HG02870 (cell line): ENCODE data around the gene NPAT.
"Not testable (repeated sequence)": the region's sequence is repeated elsewhere in the genome, so short reads cannot be mapped to it uniquely, and the experiment has no call there.

Source experiments
- ATAC-seq: cut with Tn5 transposase; IDR thresholded peaks from one replicate; pipeline ENCODE4 v1.9.1; 2021; ENCODE audit warnings: mild to moderate bottlenecking, moderate library complexity; ENCODE audit not compliant: unreplicated experiment

Gene NPAT

DNA sequence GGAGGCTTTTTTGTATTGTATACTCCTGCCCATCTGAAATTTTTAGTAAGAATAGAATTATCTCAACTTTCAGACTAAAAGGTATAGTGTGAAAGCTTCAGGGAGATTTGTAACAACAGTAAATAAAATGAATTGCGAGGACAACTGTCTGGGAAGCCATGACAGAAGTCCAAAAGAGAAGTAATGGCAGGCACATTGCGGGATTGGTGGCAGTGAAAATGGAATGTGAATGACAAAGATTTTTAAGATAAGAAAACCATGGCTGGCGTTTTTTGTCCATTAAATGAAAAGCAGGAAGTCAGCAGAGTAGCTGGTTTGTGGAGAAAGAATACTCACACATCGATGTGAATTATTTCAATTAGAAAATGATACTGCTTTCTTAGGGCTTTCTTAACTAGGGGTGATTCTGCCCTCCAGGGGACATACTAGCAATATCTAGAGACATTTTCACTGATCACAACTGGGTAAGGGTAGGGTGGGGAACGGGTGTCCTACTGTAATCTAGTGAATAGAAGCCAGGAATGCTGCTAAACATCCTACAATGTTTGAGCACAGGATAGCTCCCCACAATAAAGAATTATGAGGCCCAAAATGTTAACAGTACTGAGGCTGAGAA lies 1.6 kb downstream of the NPAT start:
- ATAC-seq: no peak

DNA sequence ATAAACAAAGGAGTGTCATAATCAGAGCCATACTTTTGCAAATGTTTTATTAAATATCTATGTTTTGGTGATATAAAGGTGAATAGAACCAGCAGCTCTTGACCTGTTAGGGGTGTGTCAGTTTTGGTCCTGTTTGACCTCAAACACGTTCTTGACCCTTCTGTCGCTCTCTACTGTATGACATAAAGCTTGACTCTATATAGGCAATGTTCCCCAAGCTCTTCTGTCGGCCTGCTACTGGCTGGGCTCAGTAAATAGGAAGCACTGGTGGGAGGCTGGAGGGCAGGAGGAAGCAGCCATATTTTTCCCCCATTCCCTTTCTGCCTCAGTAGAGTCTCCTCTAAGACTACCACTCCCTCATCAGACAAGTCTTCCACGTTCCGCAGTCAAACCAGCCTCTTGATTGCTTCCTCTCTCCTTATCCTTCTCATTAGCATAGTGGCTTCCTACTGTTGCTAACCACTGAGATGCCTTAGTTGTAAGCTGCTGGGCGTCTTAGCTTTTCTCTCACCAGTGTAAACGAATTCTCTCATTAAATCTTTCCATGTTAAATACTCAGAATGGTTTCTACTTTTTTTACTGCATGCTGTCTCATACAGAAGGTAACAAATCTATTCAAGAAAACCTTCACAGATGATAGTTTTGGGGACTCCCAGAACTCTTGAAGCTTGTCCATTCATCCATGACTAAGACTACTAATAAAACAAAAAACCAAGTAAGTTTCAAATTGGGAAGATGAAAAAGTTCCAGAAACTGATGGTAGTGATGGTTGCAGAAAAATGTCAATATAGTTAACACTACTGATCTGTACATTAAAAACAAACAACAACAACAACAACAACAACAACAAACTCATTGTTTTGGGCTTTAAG lies 3.3 kb downstream of the NPAT start:
- ATAC-seq: no peak

DNA sequence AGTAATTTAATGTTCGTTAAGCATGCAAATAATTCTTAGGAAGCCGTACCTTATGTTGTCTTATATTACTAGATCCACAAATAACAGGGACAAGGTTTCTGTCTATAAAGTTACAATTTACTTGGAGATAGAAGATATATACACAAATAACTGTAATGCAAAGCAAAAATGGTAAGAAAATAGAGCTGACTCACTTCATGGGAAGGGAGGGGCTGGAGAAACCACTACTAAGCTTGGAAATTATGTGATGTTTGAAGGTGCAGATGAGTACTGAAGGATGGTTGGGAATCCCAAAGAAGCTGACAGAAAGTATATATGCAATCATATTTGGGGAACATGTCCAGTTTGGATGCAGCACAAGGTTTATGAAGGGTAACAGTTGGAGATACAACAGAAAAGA lies 4.0 kb downstream of the NPAT start:
- no peak for ATAC-seq

GRCh38 chr11:108216988-108217387 lies 5.5 kb downstream of the NPAT start:
- no peak for ATAC-seq

DNA sequence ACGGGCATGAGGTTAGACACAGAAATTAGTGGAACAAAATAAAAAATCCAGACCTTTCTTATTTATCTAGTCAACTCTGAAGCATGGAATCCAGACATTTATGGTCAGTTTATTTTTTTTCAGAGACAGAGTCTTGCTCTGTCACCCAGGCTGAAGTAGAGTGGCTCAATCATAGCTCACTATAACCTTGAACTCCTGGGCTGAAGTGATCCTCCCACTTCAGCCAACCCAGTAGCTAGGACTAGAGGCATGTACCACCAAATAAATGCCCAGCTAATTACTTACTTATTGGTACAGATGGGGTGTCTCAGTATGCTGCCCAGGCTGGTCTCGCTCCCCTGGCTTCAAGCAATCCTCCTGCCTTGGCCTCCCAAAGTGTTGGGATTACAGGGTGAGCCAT lies 8.7 kb downstream of the NPAT start:
- no peak for ATAC-seq

GRCh38 chr11:108210441-108210840 lies 12.0 kb downstream of the NPAT start:
- ATAC-seq: no peak

GRCh38 chr11:108207683-108208060 lies 14.8 kb downstream of the NPAT start:
- ATAC-seq: no peak

DNA sequence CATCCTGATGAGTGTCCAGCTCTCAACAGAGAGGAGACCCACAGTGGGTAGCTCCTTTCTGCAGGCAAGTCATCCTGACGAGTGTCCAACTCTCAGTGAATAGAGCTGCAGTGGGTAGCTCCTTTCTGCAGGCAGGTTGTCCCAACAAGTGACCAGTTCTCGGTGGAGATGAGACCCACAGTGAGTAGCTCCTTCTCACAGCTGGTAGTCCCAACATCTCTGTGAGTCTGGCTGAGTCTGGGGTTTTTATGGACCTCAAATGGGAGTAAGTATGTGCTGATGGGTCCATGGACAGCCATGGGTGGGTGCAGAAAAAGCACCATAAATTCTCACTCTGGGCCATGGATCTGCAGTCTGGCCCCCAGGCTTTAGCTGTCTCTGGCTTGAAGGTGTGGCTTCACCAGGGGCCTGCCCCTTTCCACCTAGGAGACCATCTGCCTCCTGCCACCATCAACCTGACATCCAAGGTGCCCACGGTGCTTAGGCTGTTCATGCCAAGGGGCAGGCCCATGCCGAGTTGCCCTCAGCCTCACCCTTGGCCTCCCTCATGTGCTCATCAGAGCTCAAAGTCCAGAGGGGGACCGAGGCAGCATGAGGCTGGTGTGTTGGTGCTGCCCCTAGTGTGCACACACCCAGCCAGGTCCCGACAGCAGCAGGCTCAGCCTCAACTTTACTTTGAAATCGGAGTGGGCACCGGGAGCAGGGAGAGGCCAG lies 15.3 kb downstream of the NPAT start:
- ATAC-seq: no peak

DNA sequence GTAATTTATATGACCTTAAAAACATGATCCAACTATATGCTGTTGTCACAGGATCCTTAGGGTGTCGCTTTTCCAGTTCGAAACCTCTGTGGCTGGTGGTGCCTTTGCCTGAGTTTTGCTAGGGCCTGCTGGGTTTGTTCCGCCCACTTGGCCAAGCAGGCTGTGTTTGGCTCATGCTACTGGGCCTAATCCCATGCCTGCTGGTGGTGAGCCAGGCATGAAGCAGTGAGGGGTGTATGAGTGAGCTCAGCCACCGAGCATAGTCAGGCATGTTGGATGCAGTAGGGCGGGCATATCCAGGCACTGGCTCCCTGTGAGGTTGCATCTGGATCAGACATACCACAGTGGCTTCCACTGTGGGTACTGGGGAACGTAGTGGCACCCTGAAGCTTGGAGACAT lies 16.3 kb downstream of the NPAT start:
- ATAC-seq: no peak

GRCh38 chr11:108204929-108205499 lies 17.4 kb downstream of the NPAT start:
- ATAC-seq: no peak

DNA sequence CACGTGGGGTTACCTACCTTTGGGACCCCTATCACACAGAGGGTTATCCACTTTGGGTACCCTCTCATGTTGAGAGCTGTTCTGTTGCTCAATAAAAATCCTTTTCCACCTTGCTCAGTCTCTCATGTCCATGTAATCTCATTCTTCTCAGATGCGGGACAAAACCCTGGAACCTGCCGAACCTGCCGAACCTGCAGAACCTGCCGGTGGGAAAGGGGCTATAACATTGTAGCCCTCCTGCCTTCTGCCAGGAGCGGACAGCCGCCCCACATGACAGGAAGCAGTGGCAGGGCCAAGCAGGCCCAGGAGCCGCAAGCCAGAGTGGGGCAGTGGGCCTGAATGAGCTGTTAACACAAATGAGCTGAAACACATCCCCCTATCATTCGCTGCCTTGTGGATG lies 18.1 kb downstream of the NPAT start:
- no peak for ATAC-seq

GRCh38 chr11:108203075-108203474 lies 19.4 kb downstream of the NPAT start:
- no peak for ATAC-seq

DNA sequence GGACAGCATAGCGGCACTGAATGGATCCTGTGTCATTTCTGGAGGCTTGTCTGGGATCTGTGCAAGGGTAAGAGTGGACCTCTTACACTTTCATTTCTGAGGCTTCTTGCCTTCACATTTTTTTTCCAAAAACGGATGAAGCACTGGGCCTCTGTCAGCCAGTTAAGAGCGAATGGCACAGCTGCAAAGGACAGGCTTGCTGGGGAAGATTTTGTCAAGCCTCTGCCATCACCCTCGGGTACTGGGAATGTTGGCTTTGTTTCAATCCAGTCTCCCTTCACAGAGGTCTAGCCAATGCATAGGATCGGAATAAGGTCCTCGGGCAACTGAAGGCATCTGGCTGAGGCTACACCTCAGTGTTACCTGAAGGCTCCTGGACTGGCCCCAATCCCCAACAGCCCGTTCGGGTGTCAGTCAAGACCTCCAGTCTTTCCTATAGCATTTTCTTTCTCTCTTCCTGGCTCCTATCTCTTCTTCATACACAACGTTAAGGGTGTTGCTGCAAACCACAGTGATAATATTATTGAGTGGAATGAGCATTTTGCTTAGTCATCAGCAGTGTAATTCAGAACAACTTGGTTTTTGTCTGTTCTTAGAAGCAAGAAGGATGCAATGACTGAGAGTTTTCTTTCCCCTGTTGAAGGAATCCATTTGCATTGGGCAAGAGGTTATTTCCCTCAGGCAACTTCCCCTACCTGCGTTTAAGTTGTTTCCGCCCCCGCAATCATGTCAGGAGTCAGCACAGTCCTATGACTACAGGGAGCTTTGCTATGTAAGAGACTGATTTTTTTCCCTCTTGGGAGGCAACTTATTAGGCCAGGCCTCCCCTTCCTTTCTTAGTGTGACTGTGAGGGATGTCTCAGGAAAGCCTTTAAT lies 22.8 kb downstream of the NPAT start:
- peak; percentile 84 for ATAC-seq

- ATAC-seq: no peak
These were observed 23.6 kb downstream of the NPAT start for GRCh38 chr11:108198833-108199232.

DNA sequence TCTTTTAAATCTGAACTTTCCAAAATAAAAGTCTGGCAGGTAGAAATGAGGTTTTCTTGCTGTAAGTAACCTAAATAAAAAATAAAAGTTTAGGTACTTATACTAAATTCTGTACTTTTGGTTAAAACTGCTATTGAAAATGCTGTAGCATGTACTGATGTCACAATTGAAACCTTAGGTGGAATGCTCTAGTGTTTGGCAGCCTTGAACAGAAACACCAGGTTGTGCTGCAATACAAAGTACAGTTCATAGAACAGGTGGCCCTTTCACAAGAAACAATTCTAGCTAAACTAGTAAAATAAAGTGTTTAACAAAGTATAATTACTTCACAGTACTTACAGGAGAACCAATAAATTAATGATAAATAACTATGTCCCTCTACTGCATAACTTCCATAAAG lies 25.1 kb downstream of the NPAT start:
- ATAC-seq: no peak

GRCh38 chr11:108196901-108197300 lies 25.5 kb downstream of the NPAT start:
- no peak for ATAC-seq

DNA sequence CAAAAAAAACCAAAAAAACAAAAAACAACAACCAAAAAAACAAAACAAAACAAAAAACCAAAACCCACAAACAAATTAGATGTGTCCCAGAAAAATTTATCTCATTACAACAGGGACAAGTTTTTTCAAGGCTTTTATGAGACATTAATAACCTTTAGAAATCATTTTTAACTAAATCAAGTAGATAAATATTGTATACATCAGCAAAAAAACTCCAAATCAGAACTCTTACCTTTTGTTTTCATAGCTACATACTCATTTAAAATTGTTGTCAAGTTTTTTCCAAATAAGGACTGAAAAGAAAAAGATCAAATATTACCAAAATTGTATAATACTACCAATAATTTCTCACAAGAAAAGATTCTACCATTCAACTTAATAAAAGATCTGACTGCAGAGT lies 28.7 kb downstream of the NPAT start:
- no peak for ATAC-seq

- ATAC-seq: no peak
These were observed 44.9 kb downstream of the NPAT start for GRCh38 chr11:108177570-108177969.

DNA sequence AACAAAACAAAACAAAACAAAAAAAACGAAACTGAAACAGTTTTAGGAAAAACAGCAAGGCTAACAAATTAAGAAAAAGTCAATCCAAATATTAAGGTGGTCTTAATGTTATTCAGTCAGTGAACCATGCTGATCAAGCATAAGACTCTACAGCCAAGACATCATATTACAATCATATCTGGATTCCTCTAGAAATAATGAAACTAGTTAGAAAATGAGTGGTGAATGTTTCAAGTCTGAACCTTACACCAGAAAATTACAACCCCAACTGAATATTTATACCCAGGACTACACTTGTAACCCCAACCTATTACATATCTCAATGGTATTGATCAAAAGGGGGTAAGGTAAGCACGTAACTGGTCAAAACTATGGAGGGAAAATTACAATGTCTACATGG lies 52.3 kb downstream of the NPAT start:
- ATAC-seq: peak; percentile 60

GRCh38 chr11:108167624-108168023 lies 54.8 kb downstream of the NPAT start:
- ATAC-seq: no peak

GRCh38 chr11:108162878-108163277 lies 59.6 kb downstream of the NPAT start:
- ATAC-seq: not testable (repeated sequence)
